Stomach (tissue), 9 donors: ENCODE data around the gene MPC1. TPM values are rescaled to one million over a fixed set of nuclear protein-coding genes. Genes with fewer than 3 reads are reported as not detected.

Source experiments
- DNase-seq, 2 donors: peaks; one replicate each; pipeline versions ENCODE4 v3.0.0 to v3.0.0-alpha.2; 2013 to 2019
- H3K27ac ChIP-seq, 5 donors: fragments of 200-600 bp in 4 of 5; sonication (generic) in 4 of 5; one replicate each; pipeline ENCODE4 v1.5.1; 2013 to 2019; ENCODE audit warnings: mild to moderate bottlenecking in 1 of 5, moderate library complexity in 1 of 5
- H3K27me3 ChIP-seq, 3 donors: fragments of 200-600 bp; sonication (generic); one replicate each; pipeline ENCODE4 v1.5.1; 2017 to 2019; ENCODE audit warnings: mixed run types in 1 of 3
- H3K36me3 ChIP-seq, 4 donors: fragments of 200-600 bp; sonication (generic); 1 replicate in 3 of 4; 2 replicates in 1 of 4; pipeline ENCODE4 v1.5.1; 2016 to 2019
- H3K4me1 ChIP-seq, 4 donors: fragments of 200-600 bp; sonication (generic); one replicate each; pipeline ENCODE4 v1.5.1; 2016 to 2019
- H3K4me3 ChIP-seq, 4 donors: fragments of 200-600 bp; sonication (generic) in 3 of 4; one replicate each; pipeline ENCODE4 v1.5.1; 2016 to 2019; ENCODE audit warnings: mild to moderate bottlenecking in 1 of 4
- H3K9me3 ChIP-seq, 4 donors: fragments of 200-600 bp; sonication (generic); one replicate each; pipeline ENCODE4 v1.5.1; 2016 to 2019
- EP300 ChIP-seq: sonication (generic); formaldehyde crosslinking; IDR thresholded peaks from one replicate; pipeline ENCODE4 v1.6.1; 2017; ENCODE audit warnings: antibody characterized with exemption
- POLR2A ChIP-seq, 4 donors: fragments of 450-650 bp; IDR thresholded peaks; one replicate each; pipeline ENCODE4 v1.6.1; 2016; ENCODE audit warnings: antibody characterized with exemption in 4 of 4, control low read depth in 2 of 4, mild to moderate bottlenecking in 1 of 4, moderate library complexity in 1 of 4
- POLR2AphosphoS5 ChIP-seq, 3 donors: sonication (generic); formaldehyde crosslinking; IDR thresholded peaks; one replicate each; pipeline ENCODE4 v1.6.1; 2016; ENCODE audit warnings: antibody characterized with exemption in 3 of 3
- WGBS, 5 donors: extraction: QIAGEN DNeasy Blood & Tissue Kit in 3 of 5; methylation state at CpG; one replicate each; pipeline versions ENCODE4 v1.1.5 to v1.1.7; 2013 to 2018; 5-methylcytosine and 5-hydroxymethylcytosine counted together
- intact Hi-C: fragments of 100-400 bp; cut with DNase I; formaldehyde crosslinking; loops from one replicate; pipeline ENCODE4 v1.15.1; 2023; ENCODE audit warnings: low total_unique reads
- polyA plus RNA-seq, 3 donors: library from polyadenylated mRNA; stranded (reverse); fragments of 200-250 nt; gene quantifications; one replicate each; pipeline ENCODE4 v1.2.3, GENCODE V29; 2013
- total RNA-seq, 5 donors: library from RNA; depleted of rRNA; stranded (reverse); fragments of >200 nt; gene quantifications; one replicate each; pipeline versions ENCODE4 v1.1.0 to v1.2.3, GENCODE V29; 2014 to 2016
- TF ChIP-seq, protein P1 (sequence below), 7 experiments: fragments of 450-650 bp in 4 of 7; fragments of 200-600 bp in 3 of 7; sonication (generic) in 3 of 7; IDR thresholded peaks; one replicate each; pipeline ENCODE4 v1.5.1; 2016 to 2019; ENCODE audit warnings: antibody characterized with exemption in 7 of 7, control low read depth in 2 of 7, mild to moderate bottlenecking in 1 of 7
- donor health status: healthy with polysubstance abuse.
- donor health status: Bipolar disorder and iron deficiency.
- donor health status: healthy.

MPC1 gene
- total and polyA plus RNA-seq, 8 donors: 48.4 to 188 (median 92.0) TPM

DNA sequence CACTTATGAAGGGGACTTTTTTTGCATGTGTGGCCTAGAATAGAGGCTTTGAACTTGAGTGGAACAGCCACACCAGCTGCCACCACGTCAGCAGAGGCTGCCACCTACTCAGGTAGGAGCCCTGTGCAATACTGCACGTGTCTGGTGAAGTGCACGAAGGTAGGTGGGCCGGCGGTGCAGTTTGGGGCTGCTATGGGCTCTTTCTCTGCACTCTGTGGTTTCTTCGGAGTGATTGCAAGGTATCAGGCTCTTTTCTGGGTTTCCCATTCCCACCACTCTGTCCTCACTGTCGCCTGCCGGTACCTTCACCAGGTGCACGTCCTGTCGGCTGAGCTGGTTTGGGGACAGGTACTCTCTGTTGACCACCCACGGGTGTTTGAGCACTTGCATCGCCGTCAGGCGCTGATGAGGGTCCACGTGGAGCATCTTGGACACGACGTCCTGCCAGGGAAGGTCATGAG is 30.8 kb upstream of the MPC1 start:
- WGBS, 5 donors: 86 to 94% (median 91%) methylated on average over 17 of the region's 17 CpGs
- H3K4me1 ChIP-seq: peaks cover 0 to 5% (median 0%) of the 10 kb centered on the region in 4 donors
- no peak overlapping the region for H3K4me3 ChIP-seq
- intact Hi-C loops: no loop called here
- no peak for DNase-seq
- no peak for TF ChIP-seq EP300
- TF ChIP-seq POLR2AphosphoS5 (IDR thresholded peaks at IDR 0.05): no peak
- TF ChIP-seq, protein P1, sequence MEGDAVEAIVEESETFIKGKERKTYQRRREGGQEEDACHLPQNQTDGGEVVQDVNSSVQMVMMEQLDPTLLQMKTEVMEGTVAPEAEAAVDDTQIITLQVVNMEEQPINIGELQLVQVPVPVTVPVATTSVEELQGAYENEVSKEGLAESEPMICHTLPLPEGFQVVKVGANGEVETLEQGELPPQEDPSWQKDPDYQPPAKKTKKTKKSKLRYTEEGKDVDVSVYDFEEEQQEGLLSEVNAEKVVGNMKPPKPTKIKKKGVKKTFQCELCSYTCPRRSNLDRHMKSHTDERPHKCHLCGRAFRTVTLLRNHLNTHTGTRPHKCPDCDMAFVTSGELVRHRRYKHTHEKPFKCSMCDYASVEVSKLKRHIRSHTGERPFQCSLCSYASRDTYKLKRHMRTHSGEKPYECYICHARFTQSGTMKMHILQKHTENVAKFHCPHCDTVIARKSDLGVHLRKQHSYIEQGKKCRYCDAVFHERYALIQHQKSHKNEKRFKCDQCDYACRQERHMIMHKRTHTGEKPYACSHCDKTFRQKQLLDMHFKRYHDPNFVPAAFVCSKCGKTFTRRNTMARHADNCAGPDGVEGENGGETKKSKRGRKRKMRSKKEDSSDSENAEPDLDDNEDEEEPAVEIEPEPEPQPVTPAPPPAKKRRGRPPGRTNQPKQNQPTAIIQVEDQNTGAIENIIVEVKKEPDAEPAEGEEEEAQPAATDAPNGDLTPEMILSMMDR (IDR thresholded peaks at IDR 0.05): no peak
- no peak for TF ChIP-seq POLR2A (IDR thresholded peaks at IDR 0.05)
- H3K36me3 ChIP-seq: peaks cover 30 to 78% (median 71%) of the 10 kb centered on the region in 4 donors
- H3K27ac ChIP-seq: no peak overlapping the region
- no peaks in the 10 kb centered on the region for H3K9me3 ChIP-seq
- H3K27me3 ChIP-seq: no peaks in the 10 kb centered on the region

DNA sequence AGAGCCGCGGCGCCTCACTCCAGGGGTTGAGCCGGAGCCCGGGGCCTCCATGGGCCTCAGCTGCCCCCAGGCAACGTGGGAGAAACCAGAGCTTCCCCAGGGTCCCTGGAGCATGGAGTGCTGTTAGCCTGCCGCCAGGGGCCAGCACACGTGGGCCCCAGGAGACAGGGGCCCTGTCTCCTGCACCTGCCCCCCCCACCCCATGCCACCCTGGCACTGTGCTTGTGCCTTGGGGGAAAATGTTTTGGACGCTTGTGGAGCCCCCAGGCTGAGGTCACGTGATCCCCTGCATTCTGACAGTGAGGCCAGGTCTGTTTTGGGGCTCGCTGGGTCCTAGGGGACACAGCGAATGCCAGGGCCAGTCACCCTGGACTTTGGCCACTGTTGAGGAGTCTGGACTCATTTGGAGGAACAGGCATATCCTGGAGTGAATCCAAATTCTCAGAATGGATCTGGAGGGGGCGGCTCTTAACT is 30.2 kb upstream of the MPC1 start:
- DNase-seq: no peak
- intact Hi-C loops: no loop called here

DNA sequence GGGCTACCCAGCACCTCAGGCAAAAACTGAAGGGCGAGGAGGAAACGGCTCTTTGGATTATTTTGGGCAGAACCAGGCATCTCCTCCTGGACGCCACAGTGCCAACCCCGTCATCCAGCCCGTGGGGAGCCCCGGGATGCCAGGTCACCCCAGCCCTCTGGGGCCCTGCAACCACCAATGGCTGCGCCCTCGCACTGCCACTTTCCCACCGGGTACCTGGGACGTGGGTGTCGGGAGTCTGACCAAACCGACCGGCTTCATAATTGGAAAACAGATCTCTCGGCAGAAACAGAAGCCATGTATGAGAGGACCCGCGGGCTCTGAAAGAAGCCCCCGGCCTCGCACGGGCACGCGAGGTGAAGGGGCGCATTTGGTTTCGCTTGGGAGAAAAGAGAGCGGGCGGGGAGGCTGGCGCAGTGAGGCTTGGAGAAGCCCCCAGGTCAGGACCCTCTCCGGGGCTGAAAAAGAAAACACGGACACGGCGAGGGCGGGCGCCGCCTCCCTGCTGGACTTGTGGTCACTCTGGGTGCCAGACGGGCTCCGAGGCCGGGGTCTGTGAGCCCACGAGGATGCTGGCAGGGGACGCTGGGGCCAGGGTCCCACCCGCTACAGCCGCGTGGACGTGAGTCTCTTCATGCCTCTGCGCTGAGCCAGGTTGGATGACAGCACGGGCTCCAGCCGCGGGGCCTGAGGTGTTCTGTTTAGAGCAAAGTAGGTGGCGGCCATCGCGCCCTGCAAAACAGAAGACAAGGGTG is 29.6 kb upstream of the MPC1 start:
- no peak for DNase-seq
- Histone ChIP-seq H3K4me3 (no peak overlapping the region), H3K27ac (no peak overlapping the region), H3K9me3 (no peaks in the 10 kb centered on the region), H3K27me3 (no peaks in the 10 kb centered on the region), H3K36me3 (peaks cover 21 to 66% (median 59%) of the 10 kb centered on the region in 4 donors), H3K4me1 (peaks cover 0 to 5% (median 0%) of the 10 kb centered on the region in 4 donors)
- 93 to 96% (median 94%) methylated on average over 48 to 49 of the region's 49 CpGs for WGBS, 5 donors
- intact Hi-C loops: no loop called here
- TF ChIP-seq, protein P1 (IDR thresholded peaks at IDR 0.05): no peak
- TF ChIP-seq POLR2A (IDR thresholded peaks at IDR 0.05) (no peak), POLR2AphosphoS5 (IDR thresholded peaks at IDR 0.05) (no peak), EP300 (no peak)

More for the DNA sequence above, 30.2 kb upstream of the MPC1 start:
- Histone ChIP-seq H3K4me3 (no peak overlapping the region), H3K27me3 (no peaks in the 10 kb centered on the region), H3K9me3 (no peaks in the 10 kb centered on the region), H3K27ac (no peak overlapping the region), H3K36me3 (peaks cover 25 to 72% (median 65%) of the 10 kb centered on the region in 4 donors), H3K4me1 (peaks cover 0 to 5% (median 0%) of the 10 kb centered on the region in 4 donors)
- TF ChIP-seq POLR2AphosphoS5 (IDR thresholded peaks at IDR 0.05) (no peak), POLR2A (IDR thresholded peaks at IDR 0.05) (no peak)
- 89 to 100% (median 96%) methylated on average over 8 to 13 of the region's 13 CpGs for WGBS, 5 donors

DNA sequence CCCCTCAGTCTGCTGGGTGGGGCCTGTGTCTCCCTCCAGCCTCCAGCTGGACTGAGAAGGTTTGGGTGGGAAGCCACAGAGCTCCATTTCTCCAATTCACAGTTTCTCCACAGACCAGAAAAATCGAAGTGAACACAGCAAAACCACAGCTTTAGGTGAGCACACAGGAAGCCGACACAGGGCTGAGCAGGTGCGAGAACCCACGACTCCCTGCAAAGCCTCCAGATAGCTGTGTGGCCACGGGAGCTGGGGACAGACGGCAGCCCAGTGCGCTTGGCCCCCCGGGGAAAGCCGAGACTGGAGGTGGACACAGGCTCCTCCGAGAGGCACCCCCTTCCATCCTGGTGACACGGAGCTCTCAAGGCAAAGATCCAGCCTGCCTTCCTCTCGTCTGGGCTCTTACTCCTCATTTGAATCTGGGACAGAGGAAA is 29.0 kb upstream of the MPC1 start:
- intact Hi-C loops: no loop called here
- TF ChIP-seq POLR2A (IDR thresholded peaks at IDR 0.05) (no peak), POLR2AphosphoS5 (IDR thresholded peaks at IDR 0.05) (no peak), EP300 (no peak)
- TF ChIP-seq, protein P1 (IDR thresholded peaks at IDR 0.05): no peak
- Histone ChIP-seq H3K27me3 (no peaks in the 10 kb centered on the region), H3K27ac (no peak overlapping the region), H3K4me1 (peaks cover 0 to 5% (median 0%) of the 10 kb centered on the region in 4 donors), H3K4me3 (no peak overlapping the region), H3K9me3 (no peaks in the 10 kb centered on the region), H3K36me3 (peaks cover 15 to 60% (median 55%) of the 10 kb centered on the region in 4 donors)
- no peak for DNase-seq
- WGBS, 5 donors: 69 to 87% (median 84%) methylated on average over 12 of the region's 12 CpGs
